Adrenal gland (tissue), 12 donors: Measurements from ENCODE around the gene GJA3. TPM values are rescaled to one million over a fixed set of nuclear protein-coding genes. Genes with fewer than 3 reads are reported as not detected.

ENCODE experiments used
- DNase-seq, 7 donors: peaks; one replicate each; pipeline ENCODE4 v3.0.0-alpha.2; 2019 to 2020
- H3K27ac ChIP-seq, 5 donors: fragments of 200-600 bp; sonication (generic) in 4 of 5; 1 replicate in 3 of 5; 2 replicates in 2 of 5; pipeline versions ENCODE4 v1.5.1 to v1.8.0; 2016 to 2020; ENCODE audit warnings: mild to moderate bottlenecking in 1 of 5
- H3K27me3 ChIP-seq: fragments of 200-600 bp; 2 replicates; pipeline ENCODE4 v1.8.0; 2021
- H3K36me3 ChIP-seq, 2 donors: fragments of 200-600 bp; replicated peaks in 1 of 2; 1 replicate in 1 of 2; 2 replicates in 1 of 2; pipeline versions ENCODE4 v1.5.1 to v1.8.0; 2018 to 2022
- H3K4me1 ChIP-seq, 2 donors: fragments of 200-600 bp; replicated peaks in 1 of 2; 1 replicate in 1 of 2; 2 replicates in 1 of 2; pipeline versions ENCODE4 v1.5.1 to v1.8.0; 2018 to 2021
- H3K4me3 ChIP-seq, 4 donors: fragments of 200-600 bp; sonication (generic) in 3 of 4; one replicate each; pipeline ENCODE4 v1.5.1; 2016 to 2018
- H3K9me3 ChIP-seq, 3 donors: fragments of 200-600 bp; sonication (generic) in 1 of 3; replicated peaks in 1 of 3; 1 replicate in 2 of 3; 2 replicates in 1 of 3; pipeline versions ENCODE4 v1.5.1 to v1.8.0; 2016 to 2021
- CTCF ChIP-seq, 6 experiments: fragments of 450-650 bp in 4 of 6; fragments of 200-600 bp in 2 of 6; sonication (generic) in 1 of 6; IDR thresholded peaks; 1 replicate in 5 of 6; 2 replicates in 1 of 6; pipeline versions ENCODE4 v1.5.1 to v1.8.0; 2016 to 2021; ENCODE audit warnings: antibody characterized with exemption in 6 of 6, mild to moderate bottlenecking in 2 of 6, moderate library complexity in 1 of 6
- POLR2A ChIP-seq, 2 donors: fragments of 450-650 bp; IDR thresholded peaks; one replicate each; pipeline ENCODE4 v1.6.1; 2017; ENCODE audit warnings: antibody characterized with exemption in 2 of 2, mild to moderate bottlenecking in 2 of 2, moderate library complexity in 1 of 2
- WGBS, 4 donors: extraction: QIAGEN DNeasy Blood & Tissue Kit in 2 of 4; methylation state at CpG; one replicate each; pipeline versions ENCODE4 v1.1.5 to v1.1.7; 2013 to 2017; 5-methylcytosine and 5-hydroxymethylcytosine counted together
- intact Hi-C, 2 donors: fragments of 100-400 bp; cut with DNase I; formaldehyde crosslinking; loops; one replicate each; pipeline versions ENCODE4 v1.14.1 to v1.15.0; 2022 to 2023
- polyA plus RNA-seq, 3 donors: library from polyadenylated mRNA; stranded (reverse); fragments of 200-250 nt in 2 of 3; fragments of 350-450 nt in 1 of 3; fragmentation: Illumina TruSeq in 1 of 3; extraction: RNeasy Lipid Tissue Mini Kit (QIAGEN cat#74804) in 1 of 3; gene quantifications; one replicate each; pipeline ENCODE4 v1.2.3, GENCODE V29; 2013 to 2014
- total RNA-seq, 9 donors: library from RNA; depleted of rRNA in 4 of 9; stranded (reverse); fragments of >200 nt in 4 of 9; fragments of 120-200 nt in 1 of 9; fragmentation: NEBNext Ultra II Directional in 1 of 9; extraction: Animal tissue kit (Norgen Biotek cat#: 25700) in 1 of 9; gene quantifications; one replicate each; pipeline versions ENCODE4 v1.1.0 to v1.2.4, GENCODE V29; 2013 to 2023
- donor health status: healthy with polysubstance abuse.
- donor health status: Bipolar disorder and iron deficiency.
- donor health status: DM: yes; HTN: yes; CAD: no.
- donor health status: DM: no; HTN: no; CAD: no.
- donor health status: DM: no; HTN: no; CAD: no.
- donor health status: DM: yes; HTN: yes; CAD: no.

The GJA3 gene
- total and polyA plus RNA-seq, 12 donors: under 0.01 TPM; not detected in 11

GRCh38 chr13:20127262-20127561, 33.6 kb downstream of the GJA3 start:
- intact Hi-C loops: no loop called here
- Histone ChIP-seq H3K4me3 (peak overlapping the region in 1 of 4 donors; percentile 77), H3K4me1 (peaks cover 11 to 13% of the 10 kb centered on the region in 2 donors), H3K9me3 (no peaks in the 10 kb centered on the region), H3K36me3 (no peaks in the 10 kb centered on the region), H3K27ac (peak overlapping the region in 4 of 5 donors; percentile 79 to 89 (median 84)), H3K27me3 (no peaks in the 10 kb centered on the region)
- WGBS, 4 donors: 22 to 43% (median 29%) methylated on average over 4 to 6 of the region's 6 CpGs
- TF ChIP-seq POLR2A (IDR thresholded peaks at IDR 0.05) (no peak), CTCF (IDR thresholded peaks at IDR 0.05) (no peak)
- DNase-seq: no peak

GRCh38 chr13:20126541-20127261, 34.2 kb downstream of the GJA3 start:
- intact Hi-C loops: no loop called here
- 65 to 71% (median 70%) methylated on average over 12 to 16 of the region's 16 CpGs for WGBS, 4 donors
- H3K27ac ChIP-seq: no peak overlapping the region
- no peak for DNase-seq
- peaks cover 11 to 13% of the 10 kb centered on the region in 2 donors for H3K4me1 ChIP-seq
- H3K4me3 ChIP-seq: no peak overlapping the region
- no peaks in the 10 kb centered on the region for H3K9me3 ChIP-seq
- H3K27me3 ChIP-seq: no peaks in the 10 kb centered on the region
- no peak for TF ChIP-seq POLR2A (IDR thresholded peaks at IDR 0.05)
- no peaks in the 10 kb centered on the region for H3K36me3 ChIP-seq

DNA sequence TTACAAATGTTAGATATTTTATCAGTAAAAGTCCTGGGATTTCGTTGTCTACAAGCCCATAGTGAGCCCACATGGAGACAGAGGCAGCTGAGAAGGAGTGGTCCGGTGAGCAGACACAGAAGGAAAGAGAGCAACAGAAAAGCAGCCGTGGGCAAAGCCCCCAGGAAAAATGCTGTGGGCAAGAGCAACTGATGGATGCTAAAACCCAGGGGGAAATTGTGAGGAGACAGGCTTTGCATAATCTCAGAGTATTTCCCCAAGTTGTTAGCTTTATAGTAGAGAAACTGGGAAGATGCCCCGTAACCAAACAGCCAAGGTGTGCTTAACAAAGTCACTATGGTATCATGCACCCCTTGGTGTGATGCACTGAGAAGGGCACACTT, 35.1 kb downstream of the GJA3 start:
- Histone ChIP-seq H3K4me1 (peaks cover 11 to 13% of the 10 kb centered on the region in 2 donors), H3K4me3 (no peak overlapping the region), H3K36me3 (no peaks in the 10 kb centered on the region), H3K27ac (peak overlapping the region in 3 of 5 donors; percentile 3 to 42 (median 8)), H3K9me3 (no peaks in the 10 kb centered on the region), H3K27me3 (no peaks in the 10 kb centered on the region)
- no peak for DNase-seq
- 70 to 75% (median 72%) methylated on average over 4 of the region's 4 CpGs for WGBS, 4 donors
- no peak for TF ChIP-seq CTCF (IDR thresholded peaks at IDR 0.05)
- no peak for TF ChIP-seq POLR2A (IDR thresholded peaks at IDR 0.05)
- intact Hi-C loops: no loop called here

- H3K27me3 ChIP-seq: no peaks in the 10 kb centered on the region
- TF ChIP-seq POLR2A (IDR thresholded peaks at IDR 0.05): no peak
- TF ChIP-seq CTCF (IDR thresholded peaks at IDR 0.05): no peak
- DNase-seq: peak; percentile 38 to 75 (median 53)
- H3K4me1 ChIP-seq: peaks cover 11 to 13% of the 10 kb centered on the region in 2 donors
- H3K9me3 ChIP-seq: no peaks in the 10 kb centered on the region
- H3K4me3 ChIP-seq: no peak overlapping the region
- no peaks in the 10 kb centered on the region for H3K36me3 ChIP-seq
- intact Hi-C loops: no loop called here
- 19 to 23% (median 21%) methylated on average over 4 of the region's 4 CpGs for WGBS, 4 donors
- H3K27ac ChIP-seq: peak overlapping the region in 3 of 5 donors; percentile 3 to 42 (median 8)
These were observed 35.6 kb downstream of the GJA3 start for GRCh38 chr13:20125129-20125782.
